Right forelimb (tissue), 1 donor: ENCODE data around the gene TSHZ2.
"Not testable (repeated sequence)": the region's sequence is repeated elsewhere in the genome, so short reads cannot be mapped to it uniquely, and the experiment has no call there.

ENCODE experiments used
- DNase-seq: peaks from one replicate; pipeline ENCODE4 v3.0.0-alpha.2; 2018

TSHZ2 gene

DNA sequence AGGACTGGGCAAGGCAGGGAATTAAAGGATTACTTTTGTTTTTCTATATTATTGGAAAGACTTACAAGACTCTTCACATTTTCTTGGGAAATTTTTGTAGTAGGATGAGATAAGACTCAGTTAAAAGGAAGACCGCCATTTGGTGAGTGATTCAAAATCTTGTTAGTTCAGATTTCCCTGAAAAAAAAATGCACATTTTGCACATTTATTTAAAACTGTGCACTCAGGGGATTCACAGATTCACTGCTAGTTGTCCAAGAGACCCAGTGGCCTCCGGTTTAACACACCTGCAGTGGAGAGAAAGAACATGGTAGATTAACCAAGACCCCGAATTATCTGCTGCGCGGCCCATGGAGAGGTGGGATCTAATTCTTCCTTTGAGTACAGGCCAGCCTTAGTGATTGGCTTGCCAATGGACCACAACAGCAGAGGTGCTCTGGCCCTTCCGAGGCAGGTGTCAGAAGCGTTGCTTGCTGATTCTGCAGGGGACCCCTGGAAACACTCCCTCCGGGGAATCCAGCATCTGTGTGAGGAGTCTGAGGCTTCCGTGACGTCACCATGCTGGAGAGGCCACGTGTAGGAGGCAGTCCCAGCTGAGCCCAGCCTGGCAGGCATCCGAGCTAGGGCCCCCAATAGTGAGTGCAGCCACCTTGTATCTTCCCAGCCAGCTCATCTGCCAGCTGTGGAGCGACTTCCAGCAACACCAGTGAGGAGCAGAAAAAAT, 552.6 kb downstream of the TSHZ2 start:
- DNase-seq: no peak

DNA sequence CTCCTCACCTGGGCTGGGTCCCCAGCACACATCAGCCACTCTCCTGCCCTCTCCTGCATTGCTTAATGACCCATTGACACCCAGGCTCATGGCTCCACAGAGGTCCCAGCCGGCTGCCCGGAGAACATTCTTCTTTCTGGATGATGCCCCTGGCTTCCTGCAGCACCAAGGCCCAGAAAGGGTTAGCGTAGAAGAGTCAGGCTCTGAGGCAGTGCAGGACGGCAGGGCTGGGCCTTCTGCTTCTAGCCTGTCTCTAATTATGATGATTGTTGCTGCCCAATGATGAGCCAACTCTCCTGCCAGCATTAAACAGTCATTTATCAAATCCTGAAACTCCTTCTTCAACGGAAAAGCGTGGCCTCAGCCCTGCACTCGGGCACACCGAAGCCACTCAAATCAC, 555.0 kb downstream of the TSHZ2 start:
- no peak for DNase-seq

DNA sequence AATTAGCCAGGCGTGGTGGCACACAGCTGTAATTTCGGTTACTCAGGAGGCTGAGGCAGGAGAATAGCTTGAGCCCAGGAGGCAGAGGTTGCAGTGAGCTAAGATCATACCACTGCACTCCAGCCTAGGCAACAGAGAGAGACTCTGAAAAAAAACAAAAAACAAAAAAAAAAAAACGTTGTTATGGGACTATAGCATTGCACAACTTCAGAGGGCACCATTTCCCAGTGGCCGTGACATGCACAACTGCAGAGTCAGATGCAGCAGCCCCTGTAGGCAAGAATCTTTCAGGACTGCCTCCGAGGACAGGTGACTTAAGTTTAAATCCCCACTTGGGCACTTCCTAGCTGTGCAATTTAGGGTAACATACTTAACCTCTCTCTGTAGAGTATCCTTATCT, 557.5 kb downstream of the TSHZ2 start:
- DNase-seq: no peak

DNA sequence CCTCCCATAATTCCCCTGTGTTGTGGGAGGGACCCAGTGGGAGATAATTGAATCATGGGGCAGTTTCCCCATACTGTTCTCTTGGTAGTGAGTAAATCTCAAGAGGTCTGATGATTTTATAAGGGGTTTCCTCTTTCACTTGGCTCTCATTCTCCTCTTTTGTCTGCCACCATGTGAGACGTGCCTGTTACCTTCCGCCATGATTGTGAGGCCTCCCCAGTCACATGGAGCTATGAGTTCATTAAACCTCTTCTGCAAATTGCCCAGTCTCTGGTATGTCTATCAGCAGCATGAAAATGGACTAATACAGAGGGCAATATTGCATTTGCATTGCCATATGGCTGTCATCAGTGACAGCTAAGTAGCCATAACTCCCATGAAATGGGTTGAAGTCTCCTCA, 558.3 kb downstream of the TSHZ2 start:
- no peak for DNase-seq

DNA sequence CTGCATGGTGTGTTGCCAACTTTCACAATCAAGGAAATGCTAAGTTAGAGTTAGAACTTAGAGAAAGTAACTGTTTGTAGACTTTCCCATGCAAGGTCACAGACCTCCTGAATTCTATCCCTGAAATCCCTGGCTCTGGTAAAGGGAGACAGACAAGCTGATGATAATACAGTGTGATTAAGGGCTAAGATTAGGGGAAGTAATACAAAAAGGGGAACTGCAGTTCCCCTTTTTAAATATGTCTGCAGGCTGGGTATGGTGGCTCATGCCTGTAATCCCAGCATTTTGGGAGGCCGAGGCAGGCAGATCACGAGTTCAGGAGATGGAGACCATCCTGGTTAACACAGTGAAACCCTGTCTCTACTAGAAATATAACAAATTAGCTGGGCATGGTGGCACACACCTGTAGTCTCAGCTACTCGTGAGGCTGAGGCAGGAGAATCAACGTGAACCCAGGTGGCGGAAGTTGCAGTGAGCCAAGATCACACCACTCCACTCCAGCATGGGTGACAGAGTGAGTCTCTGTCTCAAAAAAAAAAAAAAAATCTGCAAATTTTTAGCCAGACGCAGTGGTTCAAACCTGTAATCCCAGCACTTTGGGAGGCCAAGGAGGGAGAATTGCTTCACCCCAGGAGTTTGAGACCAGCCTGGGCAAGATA, 560.6 kb downstream of the TSHZ2 start:
- not testable (repeated sequence) for DNase-seq

DNA sequence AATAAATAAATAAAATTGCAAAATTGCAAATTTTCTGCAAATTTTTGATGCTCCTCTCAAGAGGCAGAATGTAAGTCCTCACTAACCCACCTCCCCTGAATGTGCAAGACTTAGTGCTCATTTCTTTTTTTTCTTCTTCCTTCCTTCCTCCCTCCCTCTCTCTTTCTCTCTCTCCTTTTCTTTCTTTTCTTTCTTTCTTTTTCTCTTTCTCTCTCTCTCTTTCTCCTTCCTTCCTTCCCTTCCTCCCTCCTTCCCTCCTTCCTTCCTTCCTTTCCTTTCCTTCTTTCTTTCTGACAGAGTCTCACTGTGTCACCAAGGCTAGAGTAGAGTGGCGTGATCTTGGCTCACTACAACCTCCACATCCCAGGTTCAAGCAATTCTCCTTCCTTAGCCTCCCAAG, 561.3 kb downstream of the TSHZ2 start:
- no peak for DNase-seq

DNA sequence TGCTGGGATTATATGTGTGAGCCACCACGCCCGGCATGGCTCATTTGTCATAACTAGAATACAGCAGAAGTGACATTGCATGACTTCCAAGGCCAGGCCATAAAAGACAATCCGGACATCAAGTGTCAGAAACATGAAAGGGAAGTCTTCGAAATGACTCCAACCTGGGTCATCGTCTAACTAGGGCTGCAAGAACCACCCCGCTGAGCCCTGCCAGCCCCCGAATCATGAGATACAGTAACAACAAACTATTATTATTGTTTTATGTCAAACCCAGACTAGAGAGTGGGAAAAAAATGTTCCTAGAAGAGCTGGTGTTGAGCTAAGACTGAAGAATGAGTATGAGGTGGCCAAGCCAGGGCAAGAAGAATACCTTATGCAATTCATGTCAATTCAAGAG, 561.9 kb downstream of the TSHZ2 start:
- no peak for DNase-seq

DNA sequence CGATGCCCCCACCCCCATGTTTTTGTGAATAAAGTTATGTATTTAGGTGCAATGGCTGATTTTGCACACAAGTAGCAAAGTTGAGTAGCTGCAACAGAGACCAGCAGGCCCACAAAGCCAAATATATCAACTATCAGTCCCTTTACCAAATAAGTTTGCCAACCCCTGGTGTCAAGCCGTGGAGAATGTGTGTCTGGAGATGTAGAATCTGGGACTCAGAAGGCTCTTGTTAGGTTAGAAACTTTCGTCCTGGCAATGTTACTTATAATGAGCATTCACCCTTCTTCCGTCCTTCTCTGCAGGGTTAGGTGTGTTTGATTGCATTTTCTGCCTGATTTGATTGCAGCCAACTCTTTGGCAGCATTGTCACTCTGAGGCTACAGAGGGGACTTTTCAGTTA, 563.7 kb downstream of the TSHZ2 start:
- no peak for DNase-seq

DNA sequence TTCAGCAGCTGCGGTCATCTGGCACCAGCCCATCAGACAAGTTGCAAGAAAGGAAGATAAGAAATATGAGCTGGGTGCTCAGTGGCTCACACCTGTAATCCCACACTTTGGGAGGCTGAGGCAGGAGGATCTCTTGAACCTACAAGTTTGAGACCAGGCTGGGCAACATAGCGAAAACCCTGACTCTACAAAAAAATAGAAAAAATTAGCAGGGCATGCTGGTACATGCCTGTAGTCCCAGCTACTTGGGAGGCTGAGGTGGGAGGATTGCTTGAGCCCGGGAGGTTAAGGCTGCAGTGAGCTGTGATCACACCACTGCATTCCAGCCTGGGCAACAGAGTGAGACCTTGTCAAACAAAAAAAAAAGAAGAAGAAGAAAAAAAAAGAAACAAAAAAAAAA, 564.2 kb downstream of the TSHZ2 start:
- DNase-seq: not testable (repeated sequence)

DNA sequence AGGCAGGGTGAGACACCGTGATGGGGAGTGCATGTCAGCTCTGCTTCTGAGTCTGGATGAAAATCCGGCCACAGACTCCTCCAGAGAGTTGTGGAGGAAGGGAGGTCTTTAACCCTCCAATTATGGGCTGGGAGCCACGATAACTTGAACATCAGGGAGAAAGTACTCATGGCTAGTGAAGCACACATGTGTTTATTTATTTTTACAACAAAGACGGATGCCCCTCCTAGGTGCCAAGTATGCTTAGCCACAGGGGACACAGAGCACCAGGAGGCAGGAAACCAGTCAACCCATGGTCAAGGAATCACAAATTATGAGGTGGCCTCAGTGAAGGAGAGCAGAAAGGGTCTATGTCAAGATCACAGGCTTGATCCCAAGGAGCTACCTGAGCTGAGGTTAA, 567.4 kb downstream of the TSHZ2 start:
- no peak for DNase-seq
